Activated CD4-positive, alpha-beta T cell treated with anti-CD3 and anti-CD28 coated beads for 48 hours (primary cell): Measurements from ENCODE around the gene IMPG2.

Source experiments
- DNase-seq: peaks from one replicate; pipeline ENCODE4 v3.0.0-alpha.2; 2020

Gene IMPG2

DNA sequence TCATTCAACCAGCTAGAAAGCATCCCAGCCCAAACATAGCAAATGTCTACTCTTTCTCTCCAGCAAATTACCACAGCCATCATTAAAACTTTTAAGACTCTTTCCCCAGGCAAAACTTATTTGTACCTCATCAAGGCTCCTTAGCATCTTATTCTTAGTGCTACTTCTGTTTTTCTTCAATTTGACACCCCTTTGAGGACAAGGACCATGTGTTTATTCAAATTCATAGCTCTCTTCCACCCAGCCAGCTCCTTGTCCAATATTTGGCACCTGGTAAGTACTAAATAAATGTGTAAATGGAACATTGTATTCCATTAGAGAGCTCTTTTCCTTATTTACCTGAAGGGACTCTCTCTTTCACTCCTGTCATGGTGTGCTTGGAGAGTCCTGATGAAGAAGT is 89.8 kb downstream of the IMPG2 start:
- DNase-seq, result no peak

DNA sequence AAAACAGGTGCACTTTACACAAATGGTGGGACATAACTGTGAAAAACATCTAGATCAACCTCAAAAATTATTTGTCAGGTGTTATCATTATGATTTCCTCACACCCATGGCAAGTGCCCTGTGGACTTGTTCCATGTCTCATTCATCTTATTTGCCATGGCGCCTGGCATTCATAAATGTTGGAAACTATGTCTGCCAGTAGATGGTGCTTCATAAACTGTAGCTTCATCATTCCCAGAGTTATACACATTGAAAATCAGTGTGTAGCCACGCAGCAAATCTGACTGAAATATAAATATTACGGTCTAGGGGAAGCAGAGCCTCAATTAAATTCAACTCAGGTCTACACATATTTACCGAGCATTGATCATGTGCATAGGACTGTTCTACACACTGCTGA is 90.7 kb downstream of the IMPG2 start:
- DNase-seq, result no peak

DNA sequence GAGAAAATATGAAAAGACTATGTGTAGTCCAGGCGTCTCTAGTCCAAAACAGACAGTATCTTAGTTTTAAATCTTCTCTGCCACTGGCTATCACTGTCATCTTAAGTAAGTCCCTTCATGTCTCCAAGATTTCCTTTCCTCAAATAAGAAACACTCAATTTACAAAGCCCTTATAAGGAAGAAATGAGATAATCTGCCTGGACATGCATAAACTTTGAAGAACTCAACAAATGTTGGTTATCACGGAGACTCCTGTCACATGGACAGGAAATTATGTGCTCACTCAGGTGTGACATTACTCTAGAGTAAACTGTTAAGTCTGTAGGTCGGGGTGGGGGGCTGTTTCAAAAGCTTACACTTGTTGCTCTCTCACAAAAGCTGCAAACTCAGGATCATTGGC is 91.9 kb downstream of the IMPG2 start:
- no peak for DNase-seq

DNA sequence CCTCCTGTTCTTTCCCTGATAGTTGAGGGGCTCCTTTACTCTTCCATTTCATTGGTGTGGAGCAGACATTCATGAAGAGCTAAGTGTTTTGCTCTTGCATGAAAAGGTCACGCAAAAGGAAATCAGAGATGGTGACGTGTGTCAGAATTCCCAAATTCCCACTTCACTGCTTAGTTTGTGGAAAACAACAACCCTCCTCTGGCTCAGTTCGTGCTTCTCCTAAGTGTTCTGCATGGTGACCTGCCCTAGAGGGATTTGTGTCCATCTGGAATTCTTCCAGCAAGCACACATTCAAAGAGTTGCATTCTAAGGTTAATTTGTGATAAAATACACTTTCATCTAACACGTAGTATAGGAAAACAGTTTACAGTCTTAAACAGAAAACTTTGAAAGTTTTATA is 95.6 kb downstream of the IMPG2 start:
- no peak for DNase-seq

DNA sequence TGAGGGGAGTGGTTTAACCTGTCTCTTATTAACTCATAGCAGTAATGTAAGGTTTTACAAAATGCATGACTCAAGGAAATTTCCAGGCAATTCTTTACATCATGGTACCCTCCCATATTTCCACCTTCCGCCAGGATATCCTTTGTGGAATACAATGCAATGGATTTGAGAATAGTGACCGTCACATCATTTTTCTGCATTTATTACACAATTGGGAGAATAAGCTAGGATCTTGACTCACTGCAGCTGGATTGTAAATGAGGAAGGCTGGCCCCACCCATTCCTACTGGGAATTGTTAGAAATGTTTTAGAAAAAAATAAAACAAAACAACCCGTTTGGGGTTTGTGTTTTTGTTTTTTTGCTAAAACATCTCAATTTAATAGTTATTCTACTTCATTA is 97.4 kb downstream of the IMPG2 start:
- no peak for DNase-seq

DNA sequence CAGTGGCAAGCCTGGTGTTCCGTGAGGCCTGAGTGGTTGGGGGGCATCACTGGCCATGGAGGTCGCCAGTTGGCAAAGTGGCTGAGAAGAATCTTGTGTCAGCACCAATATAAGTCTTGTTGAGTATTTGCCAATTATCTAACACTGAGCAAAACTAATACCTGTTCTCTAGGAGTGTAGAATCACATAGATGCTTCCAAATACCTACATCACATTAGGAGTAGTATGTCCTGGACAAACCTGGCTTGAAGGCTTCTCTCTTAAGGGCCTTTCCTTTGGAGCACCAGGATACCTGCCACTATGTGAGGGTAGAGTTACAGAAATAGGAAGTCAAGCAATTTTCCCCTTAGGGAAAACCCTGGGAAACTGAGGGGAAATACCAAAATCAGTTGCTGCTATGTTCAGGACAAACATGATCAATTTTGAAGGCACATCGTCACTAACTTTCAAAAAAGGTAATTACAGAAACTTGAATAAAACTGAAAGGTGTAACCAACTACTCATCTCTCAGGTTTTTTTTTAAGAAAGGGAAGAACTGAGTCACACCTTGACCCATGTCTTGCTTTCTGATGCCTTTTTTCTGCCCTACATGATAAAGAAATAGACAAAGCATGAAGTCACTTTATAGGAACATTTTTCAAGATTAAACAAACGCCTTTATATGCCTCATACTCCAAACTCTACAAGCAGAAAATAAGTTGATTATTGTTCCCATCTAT is 100.4 kb downstream of the IMPG2 start:
- DNase-seq, result no peak

DNA sequence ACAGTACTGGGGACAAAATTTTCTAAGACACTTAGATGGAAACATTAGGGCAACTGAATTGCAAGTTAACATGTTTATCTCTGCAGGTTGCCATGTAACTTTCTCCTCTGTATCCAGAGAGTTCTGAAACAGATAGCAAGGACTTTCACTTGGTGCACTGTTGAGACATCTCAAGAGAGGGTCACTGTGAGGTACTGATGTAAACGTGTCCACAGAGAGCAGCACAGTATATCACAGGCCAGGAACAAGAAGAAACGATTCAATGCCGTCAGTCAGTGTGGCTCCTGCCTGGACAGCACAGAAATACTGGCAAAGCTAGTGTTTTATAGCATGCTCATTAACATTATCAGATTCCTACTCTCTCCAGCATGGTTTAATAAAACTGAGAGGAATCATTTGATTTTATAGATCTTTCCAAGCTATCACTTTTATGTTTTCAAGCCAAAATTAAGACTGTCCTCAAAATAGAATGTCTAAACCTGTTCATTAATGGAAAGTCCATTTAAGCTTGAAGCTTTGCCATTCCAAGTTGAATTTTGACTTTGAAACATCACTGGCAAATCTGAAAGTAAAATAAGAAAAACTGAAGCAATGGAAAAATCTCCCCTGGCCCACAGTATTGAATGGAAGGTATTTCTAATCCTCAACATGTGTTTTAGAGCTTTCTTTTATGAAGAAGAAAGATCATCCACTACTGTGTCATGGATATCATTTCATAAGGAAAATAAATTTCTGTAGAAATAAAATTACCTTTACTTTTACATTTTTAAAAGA is 102.7 kb downstream of the IMPG2 start:
- no peak for DNase-seq

DNA sequence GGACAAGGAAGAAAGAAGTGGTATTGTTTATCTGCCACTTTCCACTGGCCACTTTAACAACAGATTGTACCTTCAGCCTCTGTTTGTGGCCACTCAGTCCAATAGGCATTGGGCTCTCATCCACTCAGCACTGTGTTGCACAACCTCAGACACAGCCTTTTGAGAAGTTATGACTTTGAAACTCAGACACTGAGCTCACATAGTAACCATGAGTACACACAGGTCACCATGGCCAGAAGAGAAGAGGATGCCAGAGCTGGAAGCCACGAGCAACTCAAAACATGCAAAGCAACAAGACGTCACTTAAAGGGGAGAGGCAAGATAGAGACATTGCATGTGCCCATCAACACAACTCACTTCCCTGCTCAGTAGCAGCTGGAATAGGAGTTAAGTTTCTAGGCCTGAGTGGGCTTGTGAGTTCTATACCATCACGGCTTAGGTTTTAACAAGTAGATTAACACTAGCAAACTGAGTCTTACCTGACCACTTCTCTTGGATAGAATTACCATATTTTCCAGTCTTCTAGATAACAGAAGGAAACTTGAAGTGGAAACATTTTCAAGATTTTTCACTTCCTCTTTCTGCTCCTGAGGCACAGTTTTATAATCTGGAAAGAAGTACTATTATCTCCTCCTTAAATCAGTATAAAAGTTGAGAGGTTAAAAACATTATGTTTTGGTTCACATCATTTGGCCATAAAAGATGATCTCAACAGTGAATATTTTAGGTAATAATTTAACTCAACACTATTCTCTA is 103.5 kb downstream of the IMPG2 start:
- peak; percentile 8 for DNase-seq

DNA sequence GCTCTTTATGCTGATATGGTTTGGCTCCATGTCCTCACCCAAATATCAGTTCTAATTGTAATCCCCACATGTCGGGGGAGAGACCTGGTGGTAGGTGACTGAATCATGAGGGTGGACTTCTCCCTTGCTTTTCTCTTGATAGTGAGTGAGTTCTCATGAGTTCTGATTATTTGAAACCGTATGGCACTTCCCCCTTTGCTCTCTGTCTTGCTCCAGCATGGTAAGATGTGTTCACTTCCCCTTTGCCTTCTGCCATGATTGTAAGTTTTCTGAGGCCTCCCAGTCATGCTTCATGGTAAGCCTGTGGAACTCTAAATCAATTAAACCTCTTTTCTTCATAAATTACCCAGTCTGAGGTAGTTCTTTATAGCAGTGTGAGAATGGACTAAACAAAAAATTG is 107.6 kb downstream of the IMPG2 start:
- DNase-seq, result no peak

DNA sequence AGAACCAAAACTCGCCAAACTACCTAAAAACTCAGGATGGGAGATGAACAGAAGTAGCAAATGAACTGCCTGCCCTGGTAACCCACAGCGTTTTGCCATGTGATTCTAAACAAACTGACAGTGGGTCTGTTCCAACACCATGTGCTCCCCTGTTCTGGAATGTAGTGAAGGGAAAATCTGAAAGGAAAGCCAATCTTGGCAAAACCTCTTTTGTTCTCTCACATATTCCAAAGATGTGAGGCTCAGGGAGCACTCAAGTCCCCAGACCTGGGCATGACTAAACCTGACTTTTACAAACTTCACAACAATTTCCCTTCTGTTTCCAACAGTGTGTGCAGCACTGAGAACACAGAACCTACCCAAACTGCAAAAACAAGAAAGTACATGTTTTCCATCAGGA is 116.1 kb downstream of the IMPG2 start:
- DNase-seq, result no peak

DNA sequence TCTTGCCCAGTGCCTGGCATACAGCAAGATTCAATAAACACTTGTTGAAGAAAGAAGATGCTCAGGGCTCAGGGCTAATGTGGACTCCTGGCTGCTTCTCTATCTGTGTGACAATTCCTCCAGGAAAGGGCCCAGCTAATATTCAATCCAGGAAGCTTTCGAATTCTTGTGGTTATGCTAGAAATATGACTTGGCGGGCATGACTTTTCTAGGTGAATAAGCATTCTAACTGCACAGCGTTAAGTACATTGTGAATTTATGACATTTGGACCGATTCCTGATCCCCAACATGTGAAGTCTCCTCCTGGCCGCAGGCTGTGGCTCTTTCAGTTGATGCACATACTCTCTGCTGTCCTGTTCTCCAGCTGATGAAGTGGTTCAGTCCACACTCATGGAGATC is 117.0 kb downstream of the IMPG2 start:
- DNase-seq, result no peak

DNA sequence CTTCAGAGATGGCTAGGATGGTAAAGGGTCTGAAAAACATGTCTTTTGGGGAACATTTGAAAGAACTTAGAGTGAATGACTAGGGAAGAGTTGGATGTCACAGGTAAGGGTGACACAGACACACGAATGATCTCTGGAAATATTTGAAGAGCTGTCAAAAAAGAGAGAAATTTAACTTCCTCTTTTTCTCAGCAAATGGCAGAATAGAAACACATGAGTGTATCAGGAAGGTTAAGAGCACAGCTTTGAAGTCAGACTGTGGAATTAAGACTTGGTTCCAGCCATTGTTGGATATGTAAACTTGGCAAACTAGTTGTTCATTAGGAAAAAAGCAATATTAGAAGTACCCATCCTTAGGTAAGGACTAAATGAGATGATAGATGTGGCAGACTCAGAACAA is 117.7 kb downstream of the IMPG2 start:
- no peak for DNase-seq

DNA sequence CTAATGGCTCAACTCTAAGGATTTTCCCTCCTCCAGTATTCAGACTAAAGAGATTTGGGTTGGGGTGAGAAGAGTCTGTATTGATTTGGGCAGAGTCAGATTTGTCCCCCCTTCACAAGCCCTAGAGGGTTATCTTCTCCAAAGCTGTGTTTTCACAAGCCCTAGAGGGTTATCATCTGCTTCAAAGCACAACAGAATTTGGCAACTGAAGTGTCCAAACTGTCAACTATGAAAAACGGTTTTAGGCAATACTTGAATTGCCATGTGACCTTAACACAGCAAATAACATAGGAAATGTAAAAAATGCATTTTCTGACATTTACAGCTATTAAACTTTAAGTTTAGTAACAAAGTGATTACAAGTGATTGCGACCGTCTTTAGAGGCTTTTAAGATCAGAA is 119.9 kb downstream of the IMPG2 start:
- no peak for DNase-seq

DNA sequence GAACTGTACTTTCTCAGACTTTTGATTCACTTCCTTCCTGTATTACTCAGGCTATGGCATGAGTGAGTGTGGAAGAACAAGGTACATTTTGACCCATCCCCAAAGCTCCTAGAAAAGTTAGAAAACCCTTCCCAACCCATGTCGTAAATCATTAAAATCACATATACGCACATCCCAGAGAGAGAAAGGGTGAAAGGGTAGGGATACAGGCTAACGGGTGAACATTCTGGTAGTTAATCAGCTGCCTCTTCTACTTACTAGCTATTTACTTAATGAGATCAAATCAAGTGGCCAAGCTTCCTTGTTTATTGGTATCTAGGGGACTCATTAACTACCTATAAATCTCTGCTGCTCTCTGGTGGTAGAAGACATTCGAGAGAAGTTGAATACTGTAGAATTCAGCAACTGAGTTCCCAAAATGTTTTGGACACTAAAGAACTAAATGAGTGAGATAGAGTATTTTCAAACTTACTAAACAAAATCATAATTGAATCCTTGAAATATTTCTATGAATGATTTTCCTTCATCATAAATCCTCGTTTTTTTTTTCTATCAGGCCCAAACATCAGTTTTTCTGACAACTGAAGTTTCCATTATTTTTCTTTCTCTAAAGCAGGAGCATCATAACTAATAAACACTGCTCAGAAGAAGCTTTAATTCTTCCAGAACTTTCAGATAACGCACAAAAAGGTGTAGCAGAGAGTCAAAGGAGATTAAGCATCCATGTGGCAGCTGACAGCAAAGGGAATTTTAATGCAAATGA is 124.2 kb downstream of the IMPG2 start:
- DNase-seq, result no peak

DNA sequence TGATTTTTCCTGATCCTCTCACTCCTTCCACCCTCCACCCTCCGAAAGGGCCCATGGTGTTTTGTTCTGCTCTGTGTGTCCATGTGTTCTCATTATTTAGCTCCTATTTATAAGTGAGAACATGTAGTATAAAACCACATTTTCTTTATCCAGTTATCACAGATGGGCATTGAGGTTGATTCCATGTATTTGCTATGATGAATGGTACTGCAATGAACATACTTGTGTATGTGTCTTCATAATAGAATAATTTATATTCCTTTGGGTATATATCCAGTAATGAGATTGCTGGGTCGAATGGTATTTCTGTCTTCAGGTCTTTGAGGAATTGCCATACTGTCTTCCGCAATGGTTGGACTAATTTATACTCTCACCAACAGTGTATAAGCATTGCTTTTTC is 126.0 kb downstream of the IMPG2 start:
- no peak for DNase-seq

DNA sequence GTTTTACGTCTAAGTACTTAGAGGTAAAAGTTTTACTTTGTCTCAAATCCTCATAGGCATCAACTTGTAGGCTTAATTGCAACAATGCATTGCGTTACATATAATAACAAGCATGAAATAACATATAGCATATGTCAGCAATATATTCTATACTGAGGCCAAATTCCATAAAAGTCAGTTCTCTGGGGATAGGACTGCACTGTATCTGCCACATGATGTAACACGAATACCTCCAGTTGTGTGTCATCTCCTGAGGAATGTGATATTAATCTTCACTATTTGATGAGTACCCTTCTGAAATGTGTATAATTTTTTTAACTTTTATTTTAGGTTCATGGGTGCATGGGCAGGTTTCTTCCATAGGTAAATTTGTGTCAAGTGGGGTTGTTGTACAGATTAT is 126.4 kb downstream of the IMPG2 start:
- DNase-seq, result no peak

DNA sequence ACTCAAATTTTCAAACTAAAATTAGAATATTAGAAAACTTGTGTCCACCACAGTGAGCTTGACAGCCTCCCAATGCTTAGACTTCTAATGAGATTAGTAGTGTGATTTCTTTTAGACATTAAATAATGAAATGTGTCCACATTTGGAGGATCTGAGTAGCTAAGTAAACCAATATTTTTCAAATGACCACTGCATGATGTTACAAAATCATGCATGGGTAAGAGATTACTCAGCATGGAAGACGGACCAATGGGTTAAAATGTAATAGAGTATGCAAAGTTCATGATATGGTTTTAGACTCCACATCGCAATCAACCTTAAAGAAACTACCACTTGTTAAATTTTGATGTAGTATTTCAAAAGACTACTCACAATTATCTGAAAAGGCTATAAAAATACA is 130.6 kb downstream of the IMPG2 start:
- no peak for DNase-seq

DNA sequence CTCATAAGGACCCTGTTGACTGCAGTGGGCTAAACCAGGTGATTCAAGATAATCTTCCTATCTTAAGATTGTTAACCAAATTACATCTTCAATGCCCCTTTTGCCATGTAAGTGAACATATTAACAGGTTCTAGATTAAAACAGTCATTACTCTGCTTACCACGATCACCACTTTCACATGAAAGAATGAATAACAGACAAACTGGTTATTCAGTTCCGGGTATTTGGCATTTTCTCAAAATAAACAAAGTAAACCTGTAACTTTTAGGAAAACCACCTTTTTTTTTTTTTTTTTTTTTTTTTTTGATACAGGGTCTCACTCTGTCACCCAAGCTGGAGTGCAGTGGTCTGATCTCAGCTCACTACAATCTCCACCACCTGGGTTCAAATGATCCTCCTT is 131.2 kb downstream of the IMPG2 start:
- no peak for DNase-seq

DNA sequence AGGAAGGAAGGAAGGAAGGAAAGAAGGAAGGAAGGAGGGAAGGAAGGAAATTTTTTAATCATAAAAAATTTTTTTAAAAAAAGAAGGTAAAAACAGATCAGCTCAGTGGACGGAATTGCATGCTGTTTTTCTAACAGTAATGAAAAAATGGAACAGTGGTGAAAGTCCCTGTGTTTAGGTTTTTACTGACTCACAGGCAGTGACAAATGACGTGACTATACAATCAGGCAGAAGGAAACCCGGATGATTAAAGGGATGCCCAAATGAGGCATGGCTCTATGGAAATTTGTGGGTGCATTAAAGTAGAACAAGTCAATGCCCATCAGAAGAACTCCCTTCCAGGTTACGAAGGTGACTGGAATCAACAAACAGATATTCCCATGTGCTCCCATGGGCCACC is 135.0 kb downstream of the IMPG2 start:
- DNase-seq, result no peak

DNA sequence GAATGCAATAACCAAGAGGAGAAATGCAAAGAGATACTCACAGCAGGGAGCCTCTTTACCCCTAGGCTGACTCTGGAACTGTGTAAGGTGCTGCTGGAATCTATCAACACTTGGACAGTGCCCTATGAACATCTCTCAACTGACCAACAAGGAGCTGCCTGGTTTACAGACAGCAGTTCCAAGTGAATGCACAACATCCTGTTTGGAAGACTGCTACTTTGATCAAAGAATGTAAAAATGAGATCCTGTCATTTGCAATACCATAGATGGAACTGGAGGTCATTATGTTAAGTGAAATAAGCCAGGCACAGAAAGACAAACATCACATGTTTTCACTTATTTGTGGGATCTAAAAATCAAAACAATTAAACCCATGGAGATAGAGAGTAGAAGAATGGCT is 136.3 kb downstream of the IMPG2 start:
- no peak for DNase-seq

DNA sequence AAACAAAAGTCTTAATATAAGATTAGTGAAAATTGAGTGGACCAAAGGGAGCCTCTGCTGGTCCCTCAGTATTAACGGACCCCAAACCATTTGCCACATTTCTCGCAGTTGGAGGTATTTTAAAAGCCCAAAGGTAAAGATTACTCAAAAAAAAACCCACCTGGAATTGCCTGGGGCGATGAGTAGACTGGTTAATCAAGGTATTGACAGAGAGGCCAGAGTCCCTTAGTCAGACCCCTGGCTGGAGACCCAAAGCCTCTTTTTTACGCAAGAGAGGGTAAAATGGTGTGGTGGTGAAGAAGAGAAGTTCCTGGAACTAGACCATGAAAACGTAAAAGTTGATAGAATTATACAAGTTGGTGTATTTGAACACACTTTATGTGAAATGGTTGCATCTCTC is 137.2 kb downstream of the IMPG2 start:
- no peak for DNase-seq

DNA sequence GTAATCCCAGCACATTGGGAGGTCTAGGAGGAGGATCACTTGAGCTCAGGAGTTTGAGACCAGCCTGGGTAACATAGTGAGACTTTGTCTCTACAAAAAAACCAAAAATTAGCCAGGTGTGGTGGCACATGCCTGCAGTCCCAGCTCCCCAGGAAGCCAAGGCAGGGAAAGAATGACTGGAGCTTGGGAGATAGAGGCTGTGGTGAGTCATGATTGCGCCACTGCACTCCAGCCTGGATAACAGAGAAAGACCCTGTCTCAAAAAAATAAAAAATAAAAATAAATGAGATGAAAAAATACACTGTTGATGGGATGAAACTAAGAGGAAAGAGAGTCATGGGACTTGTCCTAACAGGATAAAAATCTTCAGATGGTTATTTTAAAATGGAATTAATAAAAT is 137.6 kb downstream of the IMPG2 start:
- DNase-seq, result no peak

DNA sequence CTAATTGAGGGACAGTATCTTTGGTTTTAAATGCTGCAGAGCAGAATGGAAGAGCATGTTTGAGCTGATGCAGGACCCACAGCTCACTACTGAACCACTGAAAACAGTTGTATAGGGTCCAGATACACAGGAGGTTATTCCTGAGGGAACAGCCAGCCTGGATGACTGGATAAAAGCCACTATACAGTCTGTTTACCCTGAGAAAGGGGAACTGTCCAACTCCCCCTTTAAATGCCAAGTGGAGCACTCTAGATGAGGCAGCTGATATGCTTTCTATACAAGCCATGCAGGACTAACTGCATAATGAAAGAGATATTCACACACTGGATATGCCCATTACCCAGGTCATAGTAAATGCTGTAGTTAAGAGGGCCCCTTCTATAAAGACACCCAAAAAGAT is 138.6 kb downstream of the IMPG2 start:
- DNase-seq, result no peak
